HG02763 (cell line): ENCODE data around the gene COA5.

Source experiments
- ATAC-seq: cut with Tn5 transposase; IDR thresholded peaks from one replicate; pipeline ENCODE4 v1.9.1; 2021; ENCODE audit warnings: mild to moderate bottlenecking, moderate library complexity; ENCODE audit not compliant: unreplicated experiment

COA5 gene

DNA sequence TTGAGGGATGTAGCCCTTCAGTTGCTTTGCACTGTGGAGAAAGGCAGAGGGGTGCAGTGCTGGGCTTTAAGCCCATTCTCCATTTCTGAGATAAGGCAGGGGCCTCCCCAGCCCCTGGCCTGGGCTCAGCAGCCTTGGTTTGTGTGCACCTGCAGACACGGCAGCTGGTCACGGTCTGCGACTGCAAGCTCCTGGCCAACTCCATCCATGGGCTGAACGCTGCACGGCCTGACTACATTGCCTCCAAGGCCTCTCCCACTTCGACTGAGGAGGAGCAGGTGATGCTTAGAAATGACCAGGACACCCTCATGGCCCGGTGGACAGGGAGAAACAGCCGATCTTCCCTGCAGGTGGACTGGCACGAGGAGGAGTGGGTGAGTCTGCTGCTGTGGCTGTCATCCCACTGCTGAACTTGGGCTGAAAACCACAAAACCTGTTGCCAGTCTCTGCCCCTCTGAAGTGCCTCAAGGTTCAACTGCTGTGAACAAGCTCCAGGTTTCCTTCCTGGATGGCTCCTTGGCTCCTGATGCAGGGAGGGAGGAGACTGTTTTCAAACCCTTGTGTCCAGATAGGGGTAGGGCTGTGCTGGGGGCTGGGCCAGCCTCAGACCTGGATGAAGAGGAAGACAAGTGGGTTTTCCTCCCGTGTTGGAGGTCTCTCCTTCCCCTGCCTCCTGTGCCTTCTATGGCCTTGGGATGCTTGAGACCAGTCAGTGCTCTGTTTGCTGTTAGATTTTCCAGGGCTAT lies 54.0 kb downstream of the COA5 start:
- ATAC-seq: no peak

DNA sequence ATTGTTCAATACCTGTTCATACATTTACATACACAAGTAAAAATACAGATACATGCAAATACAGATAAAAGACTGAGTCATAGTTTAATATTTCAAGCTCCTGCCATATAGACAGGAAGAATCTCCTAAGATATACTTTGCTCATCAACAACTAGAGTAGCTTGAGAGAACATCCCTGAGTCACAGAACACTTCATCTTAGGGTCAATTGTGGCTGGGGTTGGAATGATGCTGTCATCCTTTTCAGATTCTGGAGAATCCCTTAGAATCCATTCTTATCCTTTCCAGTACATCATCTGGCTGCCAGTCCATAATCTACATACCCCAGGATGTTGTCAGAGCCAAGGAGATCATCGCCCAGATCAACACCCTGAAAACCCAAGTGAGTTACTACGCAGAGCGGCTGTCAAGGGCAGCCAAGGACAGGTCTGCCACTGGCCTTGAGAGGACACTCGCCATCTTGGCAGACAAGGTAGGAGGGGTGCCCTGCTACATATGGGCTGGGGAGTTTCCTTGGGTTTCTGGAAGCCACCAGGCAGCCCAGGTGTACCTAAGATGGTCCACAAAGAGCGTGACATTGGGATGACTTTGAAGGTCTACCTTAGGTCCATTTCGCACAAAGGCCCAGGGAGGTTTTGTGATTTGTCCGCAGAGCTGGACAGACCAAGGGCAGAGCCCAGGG lies 55.7 kb downstream of the COA5 start:
- no peak for ATAC-seq

GRCh38 chr2:98551316-98551715 lies 57.0 kb downstream of the COA5 start:
- ATAC-seq: no peak

- ATAC-seq: no peak
These were observed 58.1 kb downstream of the COA5 start for GRCh38 chr2:98550165-98550564.
